Upper lobe of right lung (tissue), 1 donor: ENCODE measurements around the gene TMEM266. TPM values are rescaled to one million over a fixed set of nuclear protein-coding genes. Genes with fewer than 3 reads are reported as not detected.

Experiments
- ATAC-seq: fragments of 200-7000 bp; cut with Tn5 transposase; one replicate; pipeline ENCODE4 v1.9.1; 2020; ENCODE audit warnings: mild to moderate bottlenecking, moderate library complexity
- DNase-seq: peaks from one replicate; pipeline ENCODE4 v3.0.0-alpha.2; 2020
- H3K27ac ChIP-seq: fragments of 200-600 bp; one replicate; pipeline ENCODE4 v1.8.0; 2022
- H3K27me3 ChIP-seq: fragments of 200-600 bp; one replicate; pipeline ENCODE4 v1.8.0; 2022; ENCODE audit warnings: mild to moderate bottlenecking
- H3K36me3 ChIP-seq: fragments of 200-600 bp; one replicate; pipeline ENCODE4 v1.8.0; 2022
- H3K4me1 ChIP-seq: fragments of 200-600 bp; one replicate; pipeline ENCODE4 v1.8.0; 2022
- H3K4me3 ChIP-seq: fragments of 200-600 bp; one replicate; pipeline ENCODE4 v1.8.0; 2022; ENCODE audit warnings: mild to moderate bottlenecking
- H3K9me3 ChIP-seq: fragments of 200-600 bp; one replicate; pipeline ENCODE4 v1.8.0; 2022
- intact Hi-C: fragments of 100-400 bp; cut with DNase I; formaldehyde crosslinking; loops from one replicate; pipeline ENCODE4 v1.11.0; 2022
- total RNA-seq: library from RNA; stranded (reverse); fragmentation: NEBNext Ultra II Directional; extraction: Animal tissue kit (Norgen Biotek cat#: 25700); gene quantifications from one replicate; pipeline ENCODE4 v1.2.1, GENCODE V29; 2021
- TF ChIP-seq, protein P1 (sequence below): fragments of 200-600 bp; IDR thresholded peaks from one replicate; pipeline ENCODE4 v1.8.0; 2022; ENCODE audit warnings: antibody characterized with exemption
- donor health status: DM: no; HTN: yes; CAD: no; lungs with severe emphysema.

The TMEM266 gene
- total RNA-seq, 1 donor from 2014 or later, result 2.5 TPM

DNA sequence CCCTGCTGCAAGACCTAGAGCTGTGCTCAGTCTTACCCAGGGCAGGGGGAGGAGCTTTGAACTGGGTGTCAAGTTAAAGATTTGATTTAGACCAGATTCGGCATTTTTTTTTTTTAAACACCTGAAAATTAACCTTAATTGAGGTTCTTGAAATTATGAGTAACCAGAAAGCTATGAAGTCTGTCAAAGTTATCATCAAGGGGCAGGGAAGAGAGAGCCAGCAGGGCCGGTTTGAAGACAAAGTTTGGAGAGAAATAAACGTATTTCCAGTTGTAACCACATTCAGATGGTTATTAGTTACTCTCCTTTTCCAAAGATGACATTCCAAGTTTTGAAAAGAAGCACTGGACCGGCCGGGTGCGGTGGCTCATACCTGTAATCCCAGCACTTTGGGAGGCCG, 12.0 kb downstream of the TMEM266 start:
- no peaks in the 10 kb centered on the region for H3K4me1 ChIP-seq
- H3K36me3 ChIP-seq, result no peaks in the 10 kb centered on the region
- TF ChIP-seq, protein P1, sequence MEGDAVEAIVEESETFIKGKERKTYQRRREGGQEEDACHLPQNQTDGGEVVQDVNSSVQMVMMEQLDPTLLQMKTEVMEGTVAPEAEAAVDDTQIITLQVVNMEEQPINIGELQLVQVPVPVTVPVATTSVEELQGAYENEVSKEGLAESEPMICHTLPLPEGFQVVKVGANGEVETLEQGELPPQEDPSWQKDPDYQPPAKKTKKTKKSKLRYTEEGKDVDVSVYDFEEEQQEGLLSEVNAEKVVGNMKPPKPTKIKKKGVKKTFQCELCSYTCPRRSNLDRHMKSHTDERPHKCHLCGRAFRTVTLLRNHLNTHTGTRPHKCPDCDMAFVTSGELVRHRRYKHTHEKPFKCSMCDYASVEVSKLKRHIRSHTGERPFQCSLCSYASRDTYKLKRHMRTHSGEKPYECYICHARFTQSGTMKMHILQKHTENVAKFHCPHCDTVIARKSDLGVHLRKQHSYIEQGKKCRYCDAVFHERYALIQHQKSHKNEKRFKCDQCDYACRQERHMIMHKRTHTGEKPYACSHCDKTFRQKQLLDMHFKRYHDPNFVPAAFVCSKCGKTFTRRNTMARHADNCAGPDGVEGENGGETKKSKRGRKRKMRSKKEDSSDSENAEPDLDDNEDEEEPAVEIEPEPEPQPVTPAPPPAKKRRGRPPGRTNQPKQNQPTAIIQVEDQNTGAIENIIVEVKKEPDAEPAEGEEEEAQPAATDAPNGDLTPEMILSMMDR, result no peak
- intact Hi-C loops, result no loop called here
- DNase-seq, result no peak
- ATAC-seq, result no peak
- no peaks in the 10 kb centered on the region for H3K9me3 ChIP-seq
- no peak overlapping the region for H3K27ac ChIP-seq
- no peaks in the 10 kb centered on the region for H3K27me3 ChIP-seq
- no peak overlapping the region for H3K4me3 ChIP-seq

- DNase-seq (no peak), ATAC-seq (no peak)
- no peaks in the 10 kb centered on the region for H3K9me3 ChIP-seq
- TF ChIP-seq, protein P1, result no peak
- H3K4me1 ChIP-seq, result no peaks in the 10 kb centered on the region
- no peak overlapping the region for H3K4me3 ChIP-seq
- H3K27me3 ChIP-seq, result no peaks in the 10 kb centered on the region
- H3K27ac ChIP-seq, result no peak overlapping the region
- H3K36me3 ChIP-seq, result no peaks in the 10 kb centered on the region
- intact Hi-C loops, result no loop called here
Observed at GRCh38 chr15:76073554-76073953, 13.8 kb downstream of the TMEM266 start.

DNA sequence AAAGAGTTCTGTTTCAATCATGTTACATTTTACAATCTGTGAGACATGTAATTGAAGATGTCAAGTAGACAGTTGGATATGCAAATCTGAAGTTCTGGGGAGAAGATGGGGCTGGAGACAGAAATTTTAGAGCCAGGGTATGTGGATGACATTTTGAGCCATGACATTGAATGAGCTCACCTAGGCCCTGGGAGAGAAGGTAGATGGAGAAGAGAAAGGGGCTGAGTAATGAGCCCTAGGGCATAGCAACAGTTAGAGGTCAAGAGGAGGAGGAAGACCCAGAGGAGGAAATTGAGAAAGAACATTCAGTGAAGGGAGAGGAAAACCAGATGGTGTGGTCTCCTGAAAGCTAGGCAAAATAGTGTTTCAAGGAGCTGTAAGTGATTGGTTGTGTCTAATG, 15.3 kb downstream of the TMEM266 start:
- DNase-seq, result no peak
- Histone ChIP-seq H3K4me3 (no peak overlapping the region), H3K27ac (no peak overlapping the region), H3K4me1 (no peaks in the 10 kb centered on the region), H3K9me3 (no peaks in the 10 kb centered on the region), H3K36me3 (no peaks in the 10 kb centered on the region), H3K27me3 (no peaks in the 10 kb centered on the region)
- ATAC-seq, result no peak
- TF ChIP-seq, protein P1, result no peak
- intact Hi-C loops, result no loop called here

DNA sequence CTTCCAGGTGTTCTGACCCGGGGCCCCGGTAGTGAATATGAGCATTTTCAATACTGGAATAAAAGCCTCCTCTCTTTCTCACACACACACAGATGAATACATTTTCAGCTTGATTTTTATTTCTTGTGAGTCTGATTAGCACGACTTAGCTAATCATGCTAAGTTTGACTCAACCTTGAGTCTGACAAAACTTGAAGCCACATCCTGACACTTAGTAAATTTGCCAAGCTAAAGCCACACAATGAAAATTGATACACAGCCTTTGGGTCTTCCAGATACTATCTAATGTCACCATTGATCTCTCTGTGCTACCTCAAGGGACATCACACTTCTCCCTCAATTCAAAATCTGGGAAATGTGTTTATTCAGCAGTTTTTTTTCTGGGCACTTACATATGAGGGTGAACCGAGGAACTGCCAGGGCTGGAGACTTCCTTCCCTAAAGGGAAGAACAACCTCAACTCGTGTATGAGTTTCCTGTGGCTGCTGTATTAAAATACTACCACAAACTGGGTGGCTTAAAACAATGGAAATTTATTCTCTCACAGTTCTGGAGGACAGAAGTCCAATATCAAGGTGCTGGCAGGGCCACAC, 18.6 kb downstream of the TMEM266 start:
- intact Hi-C loops, result no loop called here
- no peaks in the 10 kb centered on the region for H3K4me1 ChIP-seq

DNA sequence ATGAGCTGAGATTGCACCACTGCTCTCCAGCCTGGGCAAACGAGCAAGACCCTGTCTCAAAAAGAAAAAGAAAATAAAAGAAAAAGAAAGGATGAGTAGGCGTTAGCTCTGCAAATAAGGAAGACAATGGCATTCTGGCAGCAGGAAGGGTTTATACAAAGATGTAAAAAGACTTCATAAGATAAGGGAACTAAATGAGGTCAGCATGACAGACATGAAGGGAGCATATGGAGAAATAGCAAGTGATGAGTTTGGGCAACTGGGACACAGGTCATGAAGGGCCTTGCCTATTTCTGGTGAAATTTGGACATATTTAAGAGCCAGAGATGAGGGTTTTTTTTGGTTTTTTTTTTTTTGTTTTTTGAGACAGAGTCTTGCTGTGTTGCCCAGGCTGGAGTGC, 24.5 kb downstream of the TMEM266 start:
- Histone ChIP-seq H3K9me3 (no peaks in the 10 kb centered on the region), H3K4me1 (no peaks in the 10 kb centered on the region), H3K27ac (no peak overlapping the region), H3K27me3 (no peaks in the 10 kb centered on the region), H3K36me3 (no peaks in the 10 kb centered on the region), H3K4me3 (no peak overlapping the region)
- intact Hi-C loops, result no loop called here
- TF ChIP-seq, protein P1, result no peak
- ATAC-seq (peak; percentile 69), DNase-seq (no peak)

More for the DNA sequence above, 18.6 kb downstream of the TMEM266 start:
- ATAC-seq, result peak; percentile 26
- DNase-seq, result no peak
- Histone ChIP-seq H3K36me3 (no peaks in the 10 kb centered on the region), H3K27ac (no peak overlapping the region), H3K27me3 (no peaks in the 10 kb centered on the region), H3K9me3 (no peaks in the 10 kb centered on the region), H3K4me3 (no peak overlapping the region)
- TF ChIP-seq, protein P1, result no peak

DNA sequence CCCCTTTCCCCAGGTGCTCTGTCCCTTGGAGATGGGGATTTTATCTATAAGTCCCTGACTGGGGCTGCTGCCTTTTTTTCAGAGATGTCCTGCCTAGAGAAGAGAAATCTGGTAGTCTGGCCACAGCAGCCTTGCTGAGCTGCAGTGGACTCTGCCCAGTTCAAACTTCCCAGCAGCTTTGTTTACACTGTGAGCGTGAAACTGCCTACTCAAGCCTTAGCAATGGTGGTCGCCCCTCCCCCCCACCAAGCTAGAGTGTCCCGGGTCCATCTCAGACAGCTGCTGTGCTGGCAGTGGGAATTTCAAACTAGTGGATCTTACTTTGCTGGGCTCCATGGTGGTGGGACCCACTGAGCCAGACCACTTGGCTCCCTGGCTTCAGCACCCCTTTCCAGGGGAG, 38.9 kb downstream of the TMEM266 start:
- no peaks in the 10 kb centered on the region for H3K9me3 ChIP-seq
- DNase-seq (no peak), ATAC-seq (no peak)
- no peak overlapping the region for H3K27ac ChIP-seq
- no peaks in the 10 kb centered on the region for H3K4me1 ChIP-seq
- H3K36me3 ChIP-seq, result no peaks in the 10 kb centered on the region
- intact Hi-C loops, result no loop called here
- TF ChIP-seq, protein P1, result no peak
- H3K4me3 ChIP-seq, result no peak overlapping the region
- peaks cover 12% of the 10 kb centered on the region for H3K27me3 ChIP-seq
